Measurements from ENCODE around the gene SEMA3E.

The SEMA3E gene

GRCh38 chr7:83388436-83388835, 260.5 kb downstream of the SEMA3E start:
- TF ChIP-seq EZH2 (IDR thresholded peaks at IDR 0.05) (no peak), FOXP2 (optimal IDR thresholded peaks at IDR 0.05; ENCODE audit: control extremely low read depth, extremely low read length, insufficient read depth) (no peak), POLR2AphosphoS5 (IDR thresholded peaks at IDR 0.05; ENCODE audit: borderline replicate concordance, low read depth, low read length) (no peak)
- Histone ChIP-seq H3K9ac (ENCODE audit: insufficient read length) (no peak overlapping the region), H3K27ac (no peak overlapping the region), H3K4me3 (no peak overlapping the region), H3K9me3 (ENCODE audit: low read depth, low read length) (no peaks in the 10 kb centered on the region), H3K36me3 (ENCODE audit: insufficient read depth, low read length) (no peaks in the 10 kb centered on the region)
- no peak for DNase-seq (ENCODE audit: low read depth, low spot score)

GRCh38 chr7:83366629-83367028, 282.3 kb downstream of the SEMA3E start:
- Histone ChIP-seq H3K27ac (no peak overlapping the region), H3K9ac (ENCODE audit: insufficient read length) (no peak overlapping the region), H3K9me3 (ENCODE audit: low read depth, low read length) (no peaks in the 10 kb centered on the region), H3K36me3 (ENCODE audit: insufficient read depth, low read length) (no peaks in the 10 kb centered on the region), H3K4me3 (no peak overlapping the region)
- TF ChIP-seq POLR2AphosphoS5 (IDR thresholded peaks at IDR 0.05; ENCODE audit: borderline replicate concordance, low read depth, low read length) (no peak), EZH2 (IDR thresholded peaks at IDR 0.05) (no peak), FOXP2 (optimal IDR thresholded peaks at IDR 0.05; ENCODE audit: control extremely low read depth, extremely low read length, insufficient read depth) (no peak)
- no peak for DNase-seq (ENCODE audit: low read depth, low spot score)

GRCh38 chr7:83365746-83366145, 283.2 kb downstream of the SEMA3E start:
- no peak overlapping the region for H3K4me3 ChIP-seq
- H3K9me3 ChIP-seq (ENCODE audit: low read depth, low read length) = no peaks in the 10 kb centered on the region
- H3K27ac ChIP-seq = no peak overlapping the region
- no peak for DNase-seq (ENCODE audit: low read depth, low spot score)
- no peak for TF ChIP-seq EZH2 (IDR thresholded peaks at IDR 0.05)
- no peak for TF ChIP-seq FOXP2 (optimal IDR thresholded peaks at IDR 0.05; ENCODE audit: control extremely low read depth, extremely low read length, insufficient read depth)
- no peak for TF ChIP-seq POLR2AphosphoS5 (IDR thresholded peaks at IDR 0.05; ENCODE audit: borderline replicate concordance, low read depth, low read length)
- H3K9ac ChIP-seq (ENCODE audit: insufficient read length) = no peak overlapping the region
- no peaks in the 10 kb centered on the region for H3K36me3 ChIP-seq (ENCODE audit: insufficient read depth, low read length)

GRCh38 chr7:83362871-83363550, 285.9 kb downstream of the SEMA3E start:
- no peak overlapping the region for H3K9ac ChIP-seq (ENCODE audit: insufficient read length)
- H3K36me3 ChIP-seq (ENCODE audit: insufficient read depth, low read length) = no peaks in the 10 kb centered on the region
- no peak overlapping the region for H3K4me3 ChIP-seq
- no peaks in the 10 kb centered on the region for H3K9me3 ChIP-seq (ENCODE audit: low read depth, low read length)
- no peak for DNase-seq (ENCODE audit: low read depth, low spot score)
- TF ChIP-seq FOXP2 (optimal IDR thresholded peaks at IDR 0.05; ENCODE audit: control extremely low read depth, extremely low read length, insufficient read depth) (no peak), POLR2AphosphoS5 (IDR thresholded peaks at IDR 0.05; ENCODE audit: borderline replicate concordance, low read depth, low read length) (no peak), EZH2 (IDR thresholded peaks at IDR 0.05) (no peak)
- H3K27ac ChIP-seq = peak overlapping the region; percentile 16; the same call in 1 of the 2 replicates

GRCh38 chr7:83359108-83359507, 289.8 kb downstream of the SEMA3E start:
- Histone ChIP-seq H3K27ac (peak overlapping the region; percentile 47; the same call in 1 of the 2 replicates), H3K9me3 (ENCODE audit: low read depth, low read length) (no peaks in the 10 kb centered on the region), H3K4me3 (no peak overlapping the region), H3K36me3 (ENCODE audit: insufficient read depth, low read length) (no peaks in the 10 kb centered on the region), H3K9ac (ENCODE audit: insufficient read length) (no peak overlapping the region)
- no peak for DNase-seq (ENCODE audit: low read depth, low spot score)
- TF ChIP-seq EZH2 (IDR thresholded peaks at IDR 0.05) = no peak
- no peak for TF ChIP-seq POLR2AphosphoS5 (IDR thresholded peaks at IDR 0.05; ENCODE audit: borderline replicate concordance, low read depth, low read length)
- TF ChIP-seq FOXP2 (optimal IDR thresholded peaks at IDR 0.05; ENCODE audit: control extremely low read depth, extremely low read length, insufficient read depth) = no peak

GRCh38 chr7:83355143-83355542, 293.8 kb downstream of the SEMA3E start:
- Histone ChIP-seq H3K9me3 (ENCODE audit: low read depth, low read length) (no peaks in the 10 kb centered on the region), H3K27ac (peak overlapping the region; percentile 83), H3K36me3 (ENCODE audit: insufficient read depth, low read length) (no peaks in the 10 kb centered on the region), H3K9ac (ENCODE audit: insufficient read length) (no peak overlapping the region), H3K4me3 (peak overlapping the region; percentile 21)
- TF ChIP-seq POLR2AphosphoS5 (IDR thresholded peaks at IDR 0.05; ENCODE audit: borderline replicate concordance, low read depth, low read length) = no peak
- no peak for DNase-seq (ENCODE audit: low read depth, low spot score)

GRCh38 chr7:83347945-83348444, 300.9 kb downstream of the SEMA3E start:
- H3K9me3 ChIP-seq (ENCODE audit: low read depth, low read length) = no peaks in the 10 kb centered on the region
- no peak for DNase-seq (ENCODE audit: low read depth, low spot score)
- TF ChIP-seq FOXP2 (optimal IDR thresholded peaks at IDR 0.05; ENCODE audit: control extremely low read depth, extremely low read length, insufficient read depth) (no peak), POLR2AphosphoS5 (IDR thresholded peaks at IDR 0.05; ENCODE audit: borderline replicate concordance, low read depth, low read length) (no peak), EZH2 (IDR thresholded peaks at IDR 0.05) (no peak)
- no peaks in the 10 kb centered on the region for H3K36me3 ChIP-seq (ENCODE audit: insufficient read depth, low read length)
- H3K9ac ChIP-seq (ENCODE audit: insufficient read length) = no peak overlapping the region
- no peak overlapping the region for H3K27ac ChIP-seq
- no peak overlapping the region for H3K4me3 ChIP-seq

- DNase-seq (ENCODE audit: low read depth, low spot score) = no peak
- no peak for TF ChIP-seq POLR2AphosphoS5 (IDR thresholded peaks at IDR 0.05; ENCODE audit: borderline replicate concordance, low read depth, low read length)
- no peak for TF ChIP-seq EZH2 (IDR thresholded peaks at IDR 0.05)
- TF ChIP-seq FOXP2 (optimal IDR thresholded peaks at IDR 0.05; ENCODE audit: control extremely low read depth, extremely low read length, insufficient read depth) = no peak
- H3K36me3 ChIP-seq (ENCODE audit: insufficient read depth, low read length) = no peaks in the 10 kb centered on the region
Measured at GRCh38 chr7:83339907-83340306, 309.0 kb downstream of the SEMA3E start.

More at GRCh38 chr7:83339907-83340306, 309.0 kb downstream of the SEMA3E start:
- no peak overlapping the region for H3K4me3 ChIP-seq
- no peak overlapping the region for H3K9ac ChIP-seq (ENCODE audit: insufficient read length)
- no peaks in the 10 kb centered on the region for H3K9me3 ChIP-seq (ENCODE audit: low read depth, low read length)
- no peak overlapping the region for H3K27ac ChIP-seq
